Thymus (tissue), 11 donors: ENCODE measurements around the gene OR13C2. TPM values are rescaled to one million over a fixed set of nuclear protein-coding genes. Genes with fewer than 3 reads are reported as not detected.

Experiments
- DNase-seq, 9 donors: peaks; one replicate each; pipeline ENCODE4 v3.0.0-alpha.2; 2013; ENCODE audit warnings: low spot score in 9 of 9, low read depth in 6 of 9, missing footprints in 1 of 9
- H3K27ac ChIP-seq, 2 donors: one replicate each; pipeline ENCODE4 v1.5.1; 2013; ENCODE audit warnings: control low read depth in 1 of 2, low read depth in 1 of 2, low read length in 1 of 2, mild to moderate bottlenecking in 1 of 2, moderate library complexity in 1 of 2
- H3K27me3 ChIP-seq, 2 donors: one replicate each; pipeline ENCODE4 v1.5.1; 2013; ENCODE audit warnings: low read length in 1 of 2; ENCODE audit not compliant: control insufficient read depth in 2 of 2, insufficient read depth in 1 of 2
- H3K36me3 ChIP-seq, 2 donors: one replicate each; pipeline ENCODE4 v1.5.1; 2013; ENCODE audit warnings: low read length in 1 of 2, mild to moderate bottlenecking in 1 of 2, moderate library complexity in 1 of 2; ENCODE audit not compliant: control insufficient read depth in 2 of 2, insufficient read depth in 2 of 2
- H3K4me1 ChIP-seq, 2 donors: one replicate each; pipeline ENCODE4 v1.5.1; 2013; ENCODE audit warnings: low read length in 2 of 2; ENCODE audit not compliant: control insufficient read depth in 2 of 2, insufficient read depth in 2 of 2
- H3K4me3 ChIP-seq, 2 donors: one replicate each; pipeline ENCODE4 v1.5.1; 2013; ENCODE audit warnings: low read length in 2 of 2, control low read depth in 1 of 2, mild to moderate bottlenecking in 1 of 2
- H3K9me3 ChIP-seq, 2 donors: one replicate each; pipeline ENCODE4 v1.5.1; 2013; ENCODE audit warnings: low read length in 1 of 2, mild to moderate bottlenecking in 1 of 2; ENCODE audit not compliant: control insufficient read depth in 2 of 2, insufficient read depth in 1 of 2
- WGBS: extraction: QIAGEN DNeasy Blood & Tissue Kit; methylation state at CpG from one replicate; pipeline ENCODE4 v1.1.7; 2013; 5-methylcytosine and 5-hydroxymethylcytosine counted together
- polyA plus RNA-seq: library from polyadenylated mRNA; stranded (reverse); fragments of 200-250 nt; gene quantifications from one replicate; pipeline ENCODE4 v1.2.3, GENCODE V29; 2013
- total RNA-seq: library from RNA; stranded (reverse); fragments of 120-200 nt; gene quantifications from one replicate; pipeline ENCODE4 v1.2.4, GENCODE V29; 2013
- donor health status: healthy.

OR13C2 gene
- total and polyA plus RNA-seq, 2 donors = not detected

DNA sequence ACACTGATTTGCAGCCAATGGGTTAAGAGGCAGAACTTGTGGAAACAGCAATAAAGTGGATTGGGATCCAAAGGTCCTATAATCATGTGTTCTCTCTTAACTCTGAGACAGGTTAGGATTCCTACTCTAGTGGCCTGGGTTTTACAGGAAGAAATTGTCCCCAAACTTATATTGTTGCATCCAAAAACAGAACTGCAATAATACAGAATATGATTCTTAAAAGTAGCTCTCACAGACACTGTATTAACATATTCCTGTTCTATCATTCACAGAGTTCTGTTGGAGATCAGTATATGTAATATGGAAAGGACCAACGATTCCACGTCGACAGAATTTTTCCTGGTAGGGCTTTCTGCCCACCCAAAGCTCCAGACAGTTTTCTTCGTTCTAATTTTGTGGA is 36.6 kb downstream of the OR13C2 start, which contains the start of gene OR13C8:
Gene OR13C8, plus strand, starts transcription at position 301 of the 400 bp plus-strand sequence. Its CDS starts 0 bp downstream, at position 301.
- 97% methylated on average over 4 of the region's 4 CpGs for whole genome bisulfite sequencing
- H3K4me3 ChIP-seq = no peak within 1 kb of the TSS
- no peaks in the 10 kb centered on the region for H3K27me3 ChIP-seq
- H3K36me3 ChIP-seq = no peaks in the 10 kb centered on the region
- no peaks in the 10 kb centered on the region for H3K4me1 ChIP-seq
- no peak for DNase-seq
- no peaks in the 10 kb centered on the region for H3K9me3 ChIP-seq
- no peak within 1 kb of the TSS for H3K27ac ChIP-seq

DNA sequence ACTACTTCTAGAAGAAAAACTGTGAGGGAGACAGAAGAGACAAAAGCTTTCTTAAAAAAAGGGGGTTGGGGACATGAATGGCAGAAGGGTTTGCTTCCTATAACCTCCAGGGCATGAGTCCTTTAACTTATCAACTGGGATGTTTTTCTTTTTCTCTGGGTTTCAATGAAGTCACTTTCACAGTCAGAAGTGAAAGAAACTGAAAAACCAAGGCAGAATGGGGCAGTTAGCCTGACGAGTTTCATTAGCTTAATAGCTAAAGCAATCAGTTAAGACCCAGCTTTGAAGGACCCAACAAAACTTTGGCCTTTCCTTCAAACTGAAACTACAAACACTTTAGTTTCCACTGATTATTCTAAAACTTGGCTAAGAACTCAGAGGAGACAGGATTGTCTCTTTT is 41.1 kb downstream of the OR13C2 start:
- Histone ChIP-seq H3K36me3 (no peaks in the 10 kb centered on the region), H3K4me3 (no peak overlapping the region), H3K27me3 (no peaks in the 10 kb centered on the region), H3K9me3 (no peaks in the 10 kb centered on the region), H3K4me1 (no peaks in the 10 kb centered on the region), H3K27ac (no peak overlapping the region)
- DNase-seq = no peak
- 70% methylated on average over 1 of the region's 1 CpG for WGBS

DNA sequence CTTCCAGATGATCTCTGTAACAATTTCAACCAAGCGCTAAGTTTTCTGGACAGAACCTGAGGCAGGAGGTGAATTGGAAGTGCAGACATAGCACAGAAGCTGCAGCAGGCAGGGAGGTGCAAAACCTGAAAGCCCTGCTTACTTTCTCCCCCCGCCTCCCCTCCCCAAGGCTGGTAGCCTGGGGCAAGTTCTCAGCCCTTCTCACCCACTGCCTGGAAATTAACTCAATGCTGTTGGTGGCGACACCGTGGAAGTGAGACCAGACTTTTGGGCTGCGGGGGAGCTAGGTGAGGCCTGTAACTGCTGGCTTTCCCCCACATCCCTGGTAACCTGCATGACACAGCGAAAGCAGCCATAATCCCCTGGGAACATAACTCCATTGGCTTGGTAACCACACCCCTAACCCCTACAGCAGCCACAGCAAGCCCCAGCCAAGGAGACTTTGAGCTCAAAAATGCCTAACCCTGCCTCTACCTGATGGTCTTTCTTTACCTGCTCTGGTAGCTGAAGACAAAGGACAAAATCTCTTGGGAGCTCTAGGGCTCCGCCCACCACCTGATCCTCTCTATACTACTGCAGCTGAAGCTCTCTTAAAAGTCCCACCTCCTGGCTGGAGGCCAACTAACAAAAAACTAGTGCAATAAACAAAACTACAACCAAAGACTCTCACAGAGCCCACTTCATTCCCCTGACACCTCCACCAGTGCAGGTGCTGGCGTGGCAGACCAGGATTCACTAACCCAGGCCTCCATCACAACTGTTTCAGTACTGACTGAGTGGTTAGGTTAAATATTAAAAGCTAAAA is 48.4 kb downstream of the OR13C2 start:
- H3K27ac ChIP-seq = no peak overlapping the region
- no peak for DNase-seq
- H3K4me3 ChIP-seq = no peak overlapping the region
- WGBS = 93% methylated on average over 8 of the region's 8 CpGs
- no peaks in the 10 kb centered on the region for H3K4me1 ChIP-seq
- no peaks in the 10 kb centered on the region for H3K27me3 ChIP-seq
- no peaks in the 10 kb centered on the region for H3K9me3 ChIP-seq
- no peaks in the 10 kb centered on the region for H3K36me3 ChIP-seq

DNA sequence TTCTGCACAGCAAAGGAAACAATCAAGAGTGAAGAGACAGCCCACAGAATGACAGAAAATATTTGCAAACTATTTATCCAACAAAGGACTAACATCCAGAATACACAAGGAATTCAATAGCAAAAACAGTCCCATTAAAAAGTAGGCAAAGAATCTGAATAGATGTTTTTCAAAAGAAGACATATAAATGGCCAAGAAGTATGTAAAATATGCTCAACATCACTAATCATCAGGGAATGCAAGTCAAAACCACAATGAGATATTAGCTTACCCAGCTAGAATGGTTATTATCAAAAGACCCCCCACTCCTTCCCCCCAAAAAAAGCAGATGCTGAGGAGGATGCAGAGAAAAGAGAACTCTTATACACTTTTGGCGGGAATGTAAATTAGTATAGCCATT is 49.9 kb downstream of the OR13C2 start:
- WGBS = 95% methylated on average over 1 of the region's 1 CpG
- H3K27me3 ChIP-seq = no peaks in the 10 kb centered on the region

More for the DNA sequence above, 49.9 kb downstream of the OR13C2 start:
- Histone ChIP-seq H3K27ac (no peak overlapping the region), H3K4me3 (no peak overlapping the region), H3K36me3 (no peaks in the 10 kb centered on the region), H3K4me1 (no peaks in the 10 kb centered on the region), H3K9me3 (no peaks in the 10 kb centered on the region)
- DNase-seq = no peak

Other genes starting within 250 kb of the OR13C2 start
- not detected for gene OR13F1, start 101.4 kb downstream of the OR13C2 start, total RNA-seq
- not detected for gene OR13F1, start 101.4 kb downstream of the OR13C2 start, polyA plus RNA-seq
- not detected for gene OR13C4, start 78.4 kb downstream of the OR13C2 start, total RNA-seq
- not detected for gene OR13C4, start 78.4 kb downstream of the OR13C2 start, polyA plus RNA-seq
- gene OR13C3, start 68.8 kb downstream of the OR13C2 start, total RNA-seq = not detected
- gene OR13C3, start 68.8 kb downstream of the OR13C2 start, polyA plus RNA-seq = not detected
- not detected for gene OR13C8, start 36.5 kb downstream of the OR13C2 start, total RNA-seq
- 0.02 TPM for gene OR13C8, start 36.5 kb downstream of the OR13C2 start, polyA plus RNA-seq
- gene OR13C5, start 6.2 kb downstream of the OR13C2 start, total RNA-seq = not detected
- gene OR13C5, start 6.2 kb downstream of the OR13C2 start, polyA plus RNA-seq = not detected
- gene OR13C9, start 12.6 kb upstream of the OR13C2 start, total RNA-seq = not detected
- not detected for gene OR13C9, start 12.6 kb upstream of the OR13C2 start, polyA plus RNA-seq
- not detected for gene OR13D1, start 88.9 kb upstream of the OR13C2 start, total RNA-seq
- gene OR13D1, start 88.9 kb upstream of the OR13C2 start, polyA plus RNA-seq = not detected
- gene NIPSNAP3A, start 142.1 kb upstream of the OR13C2 start, total RNA-seq = 40.9 TPM
- gene NIPSNAP3A, start 142.1 kb upstream of the OR13C2 start, polyA plus RNA-seq = 25.1 TPM
- 2.4 TPM for gene NIPSNAP3B, start 158.5 kb upstream of the OR13C2 start, total RNA-seq
- gene NIPSNAP3B, start 158.5 kb upstream of the OR13C2 start, polyA plus RNA-seq = 2.9 TPM